Neuronal stem cell (in vitro differentiated cells): ENCODE data around the gene ATP4A.
"Not testable (repeated sequence)": the region's sequence is repeated elsewhere in the genome, so short reads cannot be mapped to it uniquely, and the experiment has no call there.

Experiments
- DNase-seq: peaks from one replicate; pipeline ENCODE4 v3.0.0-alpha.2; 2013; ENCODE audit warnings: low spot score
- H2AFZ ChIP-seq: one replicate; pipeline ENCODE4 v1.6.1; 2013; ENCODE audit warnings: mild to moderate bottlenecking, low read length, inconsistent platforms
- H2AK5ac ChIP-seq: 2 replicates; pipeline ENCODE4 v1.6.1; 2013; ENCODE audit warnings: low read depth, mild to moderate bottlenecking, inconsistent platforms, low read length, moderate library complexity, mixed read lengths
- H2BK120ac ChIP-seq: 2 replicates; pipeline ENCODE4 v1.6.1; 2013; ENCODE audit warnings: low read depth, mild to moderate bottlenecking, inconsistent platforms, low read length, moderate library complexity, mixed read lengths
- H2BK12ac ChIP-seq: one replicate; pipeline ENCODE4 v1.6.1; 2013; ENCODE audit warnings: low read length, inconsistent platforms
- H2BK15ac ChIP-seq: 2 replicates; pipeline ENCODE4 v1.6.1; 2013; ENCODE audit warnings: mild to moderate bottlenecking, low read length, inconsistent platforms, mixed read lengths
- H2BK5ac ChIP-seq: one replicate; pipeline ENCODE4 v1.6.1; 2013; ENCODE audit warnings: inconsistent platforms, mild to moderate bottlenecking, low read length, moderate library complexity
- H3K14ac ChIP-seq: one replicate; pipeline ENCODE4 v1.6.1; 2013; ENCODE audit warnings: low read length, inconsistent platforms
- H3K18ac ChIP-seq: 2 replicates; pipeline ENCODE4 v1.6.1; 2013; ENCODE audit warnings: low read length, inconsistent platforms
- H3K23ac ChIP-seq: 2 replicates; pipeline ENCODE4 v1.6.1; 2013; ENCODE audit warnings: low read depth, mild to moderate bottlenecking, mixed read lengths, low read length, inconsistent platforms; ENCODE audit not compliant: poor library complexity
- H3K27ac ChIP-seq: replicated peaks from 3 replicates; pipeline ENCODE4 v1.5.1; 2013; ENCODE audit warnings: low read length, inconsistent platforms
- H3K27me3 ChIP-seq, 3 experiments: 2 replicates each; pipeline ENCODE4 v1.6.1; 2013; ENCODE audit warnings: low read length in 3 of 3, mild to moderate bottlenecking in 2 of 3, inconsistent platforms in 1 of 3, low read depth in 1 of 3, mixed read lengths in 1 of 3, moderate library complexity in 1 of 3; ENCODE audit not compliant: control insufficient read depth in 3 of 3, insufficient read depth in 3 of 3
- H3K36me3 ChIP-seq, 2 donors: replicated peaks in 1 of 2; 2 replicates each; pipeline ENCODE4 v1.6.1; 2013; ENCODE audit warnings: low read length in 2 of 2; ENCODE audit not compliant: control insufficient read depth in 2 of 2, insufficient read depth in 2 of 2
- H3K4ac ChIP-seq: 2 replicates; pipeline ENCODE4 v1.6.1; 2013; ENCODE audit warnings: inconsistent platforms, mild to moderate bottlenecking, low read length, moderate library complexity
- H3K4me1 ChIP-seq, 2 donors: 1 replicate in 1 of 2; 2 replicates in 1 of 2; pipeline ENCODE4 v1.6.1; 2013; ENCODE audit warnings: low read length in 2 of 2, low read depth in 1 of 2; ENCODE audit not compliant: control insufficient read depth in 2 of 2, insufficient read depth in 1 of 2
- H3K4me2 ChIP-seq: one replicate; pipeline ENCODE4 v1.6.1; 2013; ENCODE audit warnings: mild to moderate bottlenecking, low read length, inconsistent platforms; ENCODE audit not compliant: insufficient read depth, poor library complexity, severe bottlenecking
- H3K4me3 ChIP-seq, 2 donors: 2 replicates each; pipeline ENCODE4 v1.5.1; 2013; ENCODE audit warnings: low read length in 2 of 2, mild to moderate bottlenecking in 2 of 2, inconsistent platforms in 1 of 2, moderate library complexity in 1 of 2
- H3K79me1 ChIP-seq: one replicate; pipeline ENCODE4 v1.6.1; 2013; ENCODE audit warnings: low read depth, mild to moderate bottlenecking, inconsistent platforms, low read length, moderate library complexity
- H3K9ac ChIP-seq: one replicate; pipeline ENCODE4 v1.6.1; 2013; ENCODE audit warnings: mild to moderate bottlenecking, low read depth, low read length, inconsistent platforms; ENCODE audit not compliant: poor library complexity
- H3K9me3 ChIP-seq, 2 donors: replicated peaks in 1 of 2; 2 replicates each; pipeline versions ENCODE3 to v1.6.1; 2013; ENCODE audit warnings: low read length in 2 of 2, mild to moderate bottlenecking in 2 of 2, inconsistent platforms in 1 of 2, low read depth in 1 of 2, mixed read lengths in 1 of 2, moderate library complexity in 1 of 2; ENCODE audit not compliant: control insufficient read depth in 2 of 2, insufficient read depth in 1 of 2
- H4K8ac ChIP-seq: one replicate; pipeline ENCODE4 v1.6.1; 2013; ENCODE audit warnings: low read depth, mild to moderate bottlenecking, inconsistent platforms, low read length, moderate library complexity
- H4K91ac ChIP-seq: one replicate; pipeline ENCODE4 v1.6.1; 2013; ENCODE audit warnings: low read length, low read depth, mild to moderate bottlenecking, inconsistent platforms; ENCODE audit not compliant: poor library complexity
- WGBS, 2 donors: extraction: QIAGEN DNeasy Blood & Tissue Kit; methylation state at CpG; one replicate each; pipeline ENCODE4 v1.1.7; 2013; ENCODE audit warnings: missing lambda C conversion rate in 2 of 2, mixed read lengths in 1 of 2; ENCODE audit not compliant: insufficient read length in 2 of 2, insufficient replicate concordance in 1 of 2; ENCODE audit errors: extremely low coverage in 2 of 2; 5-methylcytosine and 5-hydroxymethylcytosine counted together

Gene ATP4A

DNA sequence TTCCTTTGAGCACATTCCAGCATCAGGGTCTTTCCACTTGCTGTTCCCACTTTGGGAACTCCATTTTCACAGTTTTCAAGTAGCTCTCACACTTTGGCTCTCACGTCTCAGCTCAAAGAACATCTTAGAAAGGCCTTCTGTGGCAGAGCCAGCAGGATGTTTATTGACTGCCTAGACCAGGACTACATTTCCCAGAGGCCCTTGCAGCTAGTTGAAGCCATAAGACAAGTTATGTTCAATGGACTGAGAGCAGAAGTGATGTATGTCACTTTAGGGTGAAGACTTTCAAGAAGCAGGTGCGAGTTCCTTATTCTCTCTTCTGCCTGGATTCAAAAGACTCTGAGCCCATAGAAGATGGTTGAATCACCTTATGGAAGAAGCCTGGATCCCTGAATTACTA is 44.8 kb upstream of the ATP4A start:
- Histone ChIP-seq H2BK15ac (no peak overlapping the region), H3K4me2 (no peak overlapping the region), H3K23ac (no peak overlapping the region), H3K27ac (no peak overlapping the region), H3K4me3 (no peak overlapping the region), H3K18ac (no peak overlapping the region), H3K79me1 (peaks cover 4% of the 10 kb centered on the region), H2BK120ac (no peak overlapping the region), H3K36me3 (no peaks in the 10 kb centered on the region), H3K27me3 (peaks cover 0 to 2% (median 0%) of the 10 kb centered on the region in 3 experiments), H4K8ac (no peak overlapping the region), H3K9ac (no peak overlapping the region), H3K4me1 (peaks cover 0 to 2% of the 10 kb centered on the region in 2 donors), H2AFZ (no peak overlapping the region), H4K91ac (no peak overlapping the region), H2BK12ac (no peak overlapping the region), H3K4ac (no peak overlapping the region), H2BK5ac (no peak overlapping the region), H3K14ac (no peak overlapping the region), H2AK5ac (no peak overlapping the region), H3K9me3 (peaks cover 0 to 3% of the 10 kb centered on the region in 2 donors)
- no CpG with 5 or more reads among the region's 2 CpGs for WGBS, 2 donors
- DNase-seq = no peak

DNA sequence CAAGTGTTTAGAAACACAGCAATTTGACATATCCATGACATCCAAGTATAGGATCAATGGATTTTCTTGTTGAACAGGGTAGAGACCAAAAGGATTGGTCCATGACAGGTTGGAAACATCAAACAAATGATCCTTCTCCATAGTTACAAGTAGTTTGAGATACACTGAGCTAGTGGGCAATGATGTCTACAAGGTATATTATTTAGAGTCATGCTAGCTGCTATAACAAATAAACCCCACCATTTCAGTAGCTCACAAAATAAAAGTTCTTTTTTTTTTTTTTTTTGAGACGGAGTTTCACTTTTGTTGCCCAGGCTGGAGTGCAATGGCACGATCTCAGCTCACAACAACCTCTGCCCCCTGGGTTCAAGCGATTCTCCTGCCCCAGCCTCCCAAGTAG is 44.2 kb upstream of the ATP4A start:
- Histone ChIP-seq H3K4me3 (no peak overlapping the region), H2BK120ac (no peak overlapping the region), H3K79me1 (peaks cover under 1% of the 10 kb centered on the region), H4K8ac (no peak overlapping the region), H3K23ac (no peak overlapping the region), H3K4me2 (no peak overlapping the region), H2BK15ac (no peak overlapping the region), H3K14ac (no peak overlapping the region), H3K27ac (no peak overlapping the region), H3K18ac (no peak overlapping the region), H2AK5ac (no peak overlapping the region), H2BK12ac (no peak overlapping the region), H3K9ac (no peak overlapping the region), H2BK5ac (no peak overlapping the region), H3K36me3 (no peaks in the 10 kb centered on the region), H3K9me3 (peaks cover 0 to 3% of the 10 kb centered on the region in 2 donors), H4K91ac (no peak overlapping the region), H3K27me3 (peaks cover 0 to 2% (median 0%) of the 10 kb centered on the region in 3 experiments), H3K4ac (no peak overlapping the region), H2AFZ (no peak overlapping the region), H3K4me1 (no peaks in the 10 kb centered on the region)
- WGBS, 2 donors = no CpG with 5 or more reads among the region's 3 CpGs
- no peak for DNase-seq

DNA sequence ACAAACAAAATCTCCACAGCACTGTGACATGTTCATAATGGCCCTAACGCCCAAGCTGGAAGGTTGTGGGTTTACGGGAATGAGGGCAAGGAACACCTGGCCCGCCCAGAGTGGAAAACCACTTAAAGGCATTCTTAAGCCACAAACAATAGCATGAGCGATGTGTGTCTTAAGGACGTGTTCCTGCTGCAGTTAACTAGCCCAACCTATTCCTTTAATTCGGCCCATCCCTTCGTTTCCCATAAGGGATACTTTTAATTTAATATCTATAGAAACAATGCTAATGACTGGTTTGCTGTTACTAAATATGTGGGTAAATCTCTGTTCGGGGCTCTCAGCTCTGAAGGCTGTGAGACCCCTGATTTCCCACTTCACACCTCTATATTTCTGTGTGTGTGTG is 43.7 kb upstream of the ATP4A start:
- not testable (repeated sequence) for H2BK15ac ChIP-seq, H2BK5ac ChIP-seq, H2AK5ac ChIP-seq, H3K36me3 ChIP-seq, H4K91ac ChIP-seq, H3K4me2 ChIP-seq, H2BK120ac ChIP-seq, H3K4me1 ChIP-seq, DNase-seq, H3K14ac ChIP-seq, H3K9ac ChIP-seq, H3K4me3 ChIP-seq, H3K79me1 ChIP-seq, H3K4ac ChIP-seq, H3K23ac ChIP-seq, H4K8ac ChIP-seq, H3K27me3 ChIP-seq, H3K27ac ChIP-seq, H3K9me3 ChIP-seq, H2BK12ac ChIP-seq, H3K18ac ChIP-seq, H2AFZ ChIP-seq
- no CpG with 5 or more reads among the region's 8 CpGs for WGBS, 2 donors

DNA sequence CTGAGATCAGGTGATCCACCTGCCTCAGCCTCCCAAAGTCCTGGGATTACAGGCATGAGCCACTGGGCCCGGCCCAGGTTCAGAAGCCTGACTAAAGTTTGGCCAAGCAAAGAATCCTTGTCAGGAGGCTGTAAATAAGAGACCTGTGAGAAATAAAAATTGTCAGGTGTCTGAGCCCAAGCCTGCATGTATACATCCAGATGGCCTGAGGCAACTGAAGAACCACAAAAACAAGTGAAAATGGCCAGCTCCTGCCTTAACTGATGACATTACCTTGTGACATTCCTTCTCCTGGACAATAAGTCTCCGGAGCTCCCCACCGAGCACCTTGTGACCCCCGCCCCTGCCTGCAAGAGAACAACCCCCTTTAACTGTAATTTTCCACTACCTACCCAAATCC is 41.0 kb upstream of the ATP4A start:
- DNase-seq, H2BK12ac ChIP-seq, H3K23ac ChIP-seq: not testable (repeated sequence)

More for the DNA sequence above, 41.0 kb upstream of the ATP4A start:
- H3K4ac ChIP-seq, H2BK15ac ChIP-seq, H3K4me3 ChIP-seq, H2BK120ac ChIP-seq, H3K9me3 ChIP-seq, H3K18ac ChIP-seq, H3K27me3 ChIP-seq, H4K8ac ChIP-seq, H3K79me1 ChIP-seq, H2AK5ac ChIP-seq, H3K4me1 ChIP-seq, H2AFZ ChIP-seq, H3K27ac ChIP-seq, H2BK5ac ChIP-seq, H3K9ac ChIP-seq, H4K91ac ChIP-seq, H3K4me2 ChIP-seq, H3K36me3 ChIP-seq, H3K14ac ChIP-seq: not testable (repeated sequence)
- no CpG with 5 or more reads among the region's 4 CpGs for WGBS, 2 donors
